GM21786 (cell line): ENCODE data around the gene NGDN.
"Not testable (repeated sequence)": the region's sequence is repeated elsewhere in the genome, so short reads cannot be mapped to it uniquely, and the experiment has no call there.

Experiments used
- ATAC-seq: cut with Tn5 transposase; IDR thresholded peaks from one replicate; pipeline ENCODE4 v1.9.1; 2021; ENCODE audit not compliant: unreplicated experiment

NGDN gene

GRCh38 chr14:23438101-23438971 lies 31.2 kb upstream of the NGDN start:
- ATAC-seq = no peak

DNA sequence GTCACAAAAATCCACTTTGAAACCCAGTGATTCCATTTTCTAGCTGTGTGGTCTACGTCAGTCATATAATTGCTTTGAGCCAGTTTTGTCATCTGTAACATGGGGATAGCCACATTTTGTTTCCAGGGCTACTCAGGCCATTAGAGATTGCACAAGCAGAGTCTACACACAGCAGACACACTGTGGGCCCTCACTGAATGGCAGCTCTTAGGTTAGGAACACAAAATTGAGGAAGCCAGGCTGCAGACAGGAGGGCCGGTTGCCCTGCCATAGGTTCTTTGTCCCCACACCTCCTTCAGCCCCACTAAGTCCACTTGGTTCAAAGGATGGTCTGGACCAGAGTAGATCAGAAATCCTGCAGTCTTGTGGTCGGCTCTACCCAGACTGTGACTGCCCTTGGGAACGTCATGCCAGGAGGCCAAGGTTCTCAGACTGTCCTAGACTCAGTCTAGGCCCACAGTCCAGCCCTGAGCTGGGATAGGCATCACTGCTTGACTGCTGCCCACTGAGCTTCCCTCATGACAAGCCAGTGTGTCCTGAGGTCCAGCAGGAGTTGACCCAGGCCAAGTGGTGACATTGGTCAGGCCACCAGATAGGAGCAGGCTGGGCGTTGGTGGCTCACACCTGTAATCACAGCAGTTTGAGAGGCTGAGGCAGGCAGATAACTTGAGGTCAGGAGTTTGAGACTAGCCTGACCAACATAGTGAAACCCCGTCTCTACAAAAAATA lies 30.2 kb upstream of the NGDN start:
- no peak for ATAC-seq

DNA sequence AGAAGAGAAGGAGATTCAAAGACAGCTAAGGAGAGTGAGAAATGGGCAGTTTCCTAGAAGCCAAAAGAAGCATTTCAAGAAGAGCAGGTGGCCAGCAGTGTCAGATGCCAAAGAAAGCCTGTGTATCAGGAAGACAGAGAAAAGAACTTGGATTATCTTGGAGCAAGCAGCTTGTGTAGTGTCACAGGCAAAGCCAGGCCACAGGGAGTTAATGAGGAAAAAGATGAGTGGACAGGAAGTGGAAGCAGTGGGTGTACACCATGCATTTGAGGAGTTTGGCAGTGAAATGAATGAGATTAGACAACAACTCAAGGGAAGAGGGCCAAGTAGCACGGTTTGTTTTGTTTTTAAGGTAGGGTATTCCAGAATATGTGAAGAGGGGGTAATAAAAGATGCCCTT lies 28.4 kb upstream of the NGDN start:
- no peak for ATAC-seq

DNA sequence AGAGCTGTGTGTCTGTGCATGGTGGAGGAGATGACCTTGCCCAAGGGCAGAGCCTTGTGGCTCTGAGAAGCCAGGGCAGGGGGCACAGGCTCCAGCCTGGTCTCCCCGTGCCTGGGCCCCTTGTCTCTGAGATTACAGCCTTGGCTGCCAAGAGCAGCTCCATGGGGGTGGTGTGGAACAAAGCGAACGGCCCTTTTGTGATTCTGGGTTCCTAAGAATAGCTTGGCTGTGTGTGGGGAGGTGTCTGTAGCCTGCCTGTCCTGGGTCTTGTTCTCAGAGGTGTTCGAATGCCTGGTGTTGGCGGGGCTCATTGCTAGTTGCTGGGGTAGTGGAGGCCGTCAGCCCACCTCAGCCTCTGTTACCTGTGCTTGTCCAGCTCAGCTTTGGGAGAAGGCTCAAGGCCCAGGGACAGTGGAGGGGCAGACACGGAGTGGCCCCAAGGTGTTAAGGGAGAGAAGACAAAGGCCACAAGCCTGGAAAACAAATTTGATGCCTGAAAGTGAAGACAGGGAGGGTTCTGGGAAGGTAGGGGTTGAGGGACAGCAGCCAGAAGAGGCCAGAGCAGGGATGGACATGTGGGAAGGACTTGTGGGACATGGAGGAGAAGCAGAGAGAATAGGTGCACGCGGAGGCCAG lies 26.7 kb upstream of the NGDN start:
- ATAC-seq = no peak

- no peak for ATAC-seq
These were observed 26.1 kb upstream of the NGDN start for GRCh38 chr14:23443411-23443812.

- no peak for ATAC-seq
These were observed 25.6 kb upstream of the NGDN start for GRCh38 chr14:23443881-23444280.

- no peak for ATAC-seq
These were observed 25.2 kb upstream of the NGDN start for GRCh38 chr14:23444314-23444713.

DNA sequence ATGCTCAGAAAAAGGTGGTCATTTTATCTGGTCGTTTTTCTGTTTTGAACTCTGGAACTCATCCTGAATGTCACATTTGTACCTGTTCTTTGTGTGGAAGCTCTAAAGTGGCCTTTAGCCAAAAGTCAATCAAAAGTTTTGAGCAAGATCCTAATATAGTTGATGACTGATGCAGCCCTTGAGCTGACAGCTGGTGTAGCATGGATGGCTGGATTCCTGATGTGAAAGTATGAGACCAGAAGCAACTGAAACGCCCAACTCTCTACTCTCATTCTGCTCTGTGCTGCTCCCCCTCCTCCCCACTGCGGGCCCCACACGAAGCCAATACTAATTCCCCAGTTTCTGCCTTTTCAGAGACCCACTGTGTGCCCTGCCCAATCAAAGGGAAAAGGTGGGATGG lies 23.7 kb upstream of the NGDN start:
- no peak for ATAC-seq

- ATAC-seq = no peak
These were observed 23.1 kb upstream of the NGDN start for GRCh38 chr14:23446291-23446851.

GRCh38 chr14:23447361-23448350 lies 21.8 kb upstream of the NGDN start:
- no peak for ATAC-seq

- no peak for ATAC-seq
These were observed 20.2 kb upstream of the NGDN start for GRCh38 chr14:23449314-23449713.

- ATAC-seq = no peak
These were observed 19.1 kb upstream of the NGDN start for GRCh38 chr14:23450379-23450778.

DNA sequence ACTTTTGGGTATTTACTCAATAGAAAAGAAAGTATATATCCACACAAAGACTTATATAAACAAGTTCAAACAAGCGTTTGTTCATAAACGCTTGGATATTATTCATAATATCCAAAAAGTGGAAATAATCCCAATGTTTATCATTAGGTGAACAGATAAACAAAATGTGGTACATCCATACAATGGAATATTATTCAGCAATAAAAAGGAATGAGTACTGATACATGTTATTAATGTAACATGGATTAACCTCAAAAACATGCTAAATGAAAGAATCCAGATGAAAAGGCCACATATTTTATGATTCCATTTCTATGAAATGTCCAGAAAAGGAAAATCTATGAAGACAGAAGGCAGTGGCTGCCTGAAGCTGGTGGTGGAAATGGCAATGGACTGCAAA lies 17.3 kb upstream of the NGDN start:
- no peak for ATAC-seq

DNA sequence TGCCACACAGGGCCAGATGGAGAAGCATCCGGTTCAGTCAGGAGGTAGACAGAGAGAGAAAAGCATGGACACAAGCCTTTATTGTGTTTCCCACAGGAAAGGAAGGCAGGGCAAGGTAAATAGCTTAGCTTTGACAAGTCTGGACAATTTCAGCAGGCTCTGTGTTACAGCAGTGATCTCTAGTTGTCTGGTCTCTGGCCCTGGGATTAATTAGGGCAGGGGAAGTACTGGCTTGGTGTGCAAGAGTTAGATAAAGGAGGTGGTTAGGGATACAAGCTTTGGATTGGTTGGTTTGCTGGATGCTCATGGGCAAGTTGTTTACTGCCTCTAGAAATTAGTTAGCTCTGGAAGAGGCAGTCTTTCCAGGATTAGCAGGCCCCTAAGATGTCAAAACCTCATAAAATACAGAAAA lies 15.1 kb upstream of the NGDN start:
- no peak for ATAC-seq

- ATAC-seq = not testable (repeated sequence)
These were observed 12.5 kb upstream of the NGDN start for GRCh38 chr14:23456883-23457586.

DNA sequence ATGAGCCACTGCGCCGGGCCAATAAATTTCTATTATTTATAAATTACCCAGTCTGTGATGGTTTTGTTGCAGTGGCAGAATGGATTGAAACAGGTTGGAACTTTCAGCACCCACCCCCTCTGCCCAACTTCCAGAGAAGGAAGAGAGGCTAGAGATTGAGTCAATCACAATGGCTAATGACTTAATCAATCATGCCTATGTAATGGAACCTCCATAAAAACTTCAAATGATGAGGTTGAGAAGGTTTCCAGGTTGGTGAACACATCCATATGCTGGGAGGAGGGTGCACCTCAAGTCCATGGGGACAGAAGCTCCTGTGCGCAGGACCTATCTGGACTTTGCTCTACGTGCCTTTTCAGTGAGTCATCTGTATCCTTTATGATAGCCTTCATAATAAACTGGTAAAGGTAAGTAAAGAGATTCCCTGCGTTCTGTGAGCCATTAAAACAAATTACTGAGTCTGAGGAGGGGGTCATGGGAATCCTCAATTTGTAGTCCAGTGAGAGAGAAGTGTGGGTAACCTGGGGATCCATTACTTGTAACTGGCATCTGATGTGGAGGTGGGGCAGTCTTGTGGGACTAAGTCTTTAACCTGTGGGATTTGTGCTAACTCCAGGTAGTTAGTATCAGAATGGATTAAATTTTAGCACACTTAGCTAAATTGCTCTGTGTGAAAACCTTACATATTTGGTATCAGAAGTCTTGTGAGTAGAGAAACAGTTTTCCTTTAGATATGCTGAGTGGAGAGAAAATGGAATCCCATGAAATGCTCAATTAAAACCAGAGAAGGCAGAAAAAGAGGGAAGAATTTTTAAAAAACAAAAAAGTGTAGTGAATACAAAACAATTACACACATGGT lies 11.7 kb upstream of the NGDN start:
- no peak for ATAC-seq

DNA sequence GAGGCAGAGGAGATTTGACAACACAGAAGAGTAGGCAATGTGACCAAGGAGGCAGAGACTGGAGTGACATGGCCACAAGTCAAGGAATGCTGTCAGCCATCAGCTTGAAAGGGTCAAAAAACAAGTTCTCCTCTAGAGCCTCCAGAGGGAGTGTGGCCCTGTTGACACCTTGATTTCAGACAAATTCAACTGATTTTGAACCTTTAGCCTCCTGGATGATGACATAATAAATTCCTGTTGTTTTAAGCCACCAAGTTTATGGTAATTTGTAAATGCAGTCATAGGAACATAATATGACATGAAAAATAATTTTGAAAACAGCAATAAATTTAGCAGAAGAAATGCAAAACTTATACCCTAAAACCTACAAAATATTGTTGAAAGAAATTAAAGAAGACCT lies 8.5 kb upstream of the NGDN start:
- ATAC-seq = no peak

DNA sequence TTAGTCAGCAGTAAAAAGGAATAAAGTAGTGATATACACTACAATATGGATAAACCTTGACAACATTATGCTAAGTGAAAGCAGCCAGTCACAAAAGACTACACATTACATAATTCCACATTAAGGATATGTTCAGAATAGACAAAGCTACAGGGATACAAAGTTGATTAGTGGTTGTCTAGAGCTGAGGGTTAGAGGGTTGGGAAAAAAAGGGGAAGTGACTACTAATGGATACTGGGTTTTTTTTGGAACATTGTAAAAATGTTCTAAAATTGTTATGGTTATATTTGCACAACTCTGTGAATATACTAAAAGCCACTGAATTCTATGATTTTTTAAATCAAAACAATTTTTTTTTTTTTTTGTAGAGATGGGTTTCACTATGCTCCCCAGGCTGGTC lies 4.8 kb upstream of the NGDN start:
- no peak for ATAC-seq

GRCh38 chr14:23465261-23465660 lies 4.2 kb upstream of the NGDN start:
- ATAC-seq = no peak
